Thymus (tissue), 11 donors: Measurements from ENCODE around the gene ZFX. TPM values are rescaled to one million over a fixed set of nuclear protein-coding genes. Genes with fewer than 3 reads are reported as not detected.

ENCODE experiments used
- DNase-seq, 9 donors: peaks; one replicate each; pipeline ENCODE4 v3.0.0-alpha.2; 2013; ENCODE audit warnings: low spot score in 9 of 9, low read depth in 6 of 9, missing footprints in 1 of 9
- H3K27ac ChIP-seq, 2 donors: one replicate each; pipeline ENCODE4 v1.5.1; 2013; ENCODE audit warnings: control low read depth in 1 of 2, low read depth in 1 of 2, low read length in 1 of 2, mild to moderate bottlenecking in 1 of 2, moderate library complexity in 1 of 2
- H3K27me3 ChIP-seq, 2 donors: one replicate each; pipeline ENCODE4 v1.5.1; 2013; ENCODE audit warnings: low read length in 1 of 2; ENCODE audit not compliant: control insufficient read depth in 2 of 2, insufficient read depth in 1 of 2
- H3K36me3 ChIP-seq, 2 donors: one replicate each; pipeline ENCODE4 v1.5.1; 2013; ENCODE audit warnings: low read length in 1 of 2, mild to moderate bottlenecking in 1 of 2, moderate library complexity in 1 of 2; ENCODE audit not compliant: control insufficient read depth in 2 of 2, insufficient read depth in 2 of 2
- H3K4me1 ChIP-seq, 2 donors: one replicate each; pipeline ENCODE4 v1.5.1; 2013; ENCODE audit warnings: low read length in 2 of 2; ENCODE audit not compliant: control insufficient read depth in 2 of 2, insufficient read depth in 2 of 2
- H3K4me3 ChIP-seq, 2 donors: one replicate each; pipeline ENCODE4 v1.5.1; 2013; ENCODE audit warnings: low read length in 2 of 2, control low read depth in 1 of 2, mild to moderate bottlenecking in 1 of 2
- H3K9me3 ChIP-seq, 2 donors: one replicate each; pipeline ENCODE4 v1.5.1; 2013; ENCODE audit warnings: low read length in 1 of 2, mild to moderate bottlenecking in 1 of 2; ENCODE audit not compliant: control insufficient read depth in 2 of 2, insufficient read depth in 1 of 2
- WGBS: extraction: QIAGEN DNeasy Blood & Tissue Kit; methylation state at CpG from one replicate; pipeline ENCODE4 v1.1.7; 2013; 5-methylcytosine and 5-hydroxymethylcytosine counted together
- polyA plus RNA-seq: library from polyadenylated mRNA; stranded (reverse); fragments of 200-250 nt; gene quantifications from one replicate; pipeline ENCODE4 v1.2.3, GENCODE V29; 2013
- total RNA-seq: library from RNA; stranded (reverse); fragments of 120-200 nt; gene quantifications from one replicate; pipeline ENCODE4 v1.2.4, GENCODE V29; 2013
- donor health status: healthy.

The ZFX gene
- total and polyA plus RNA-seq, 2 donors, result 9.7 to 40.0 TPM

- WGBS, result 93% methylated on average over 3 of the region's 3 CpGs
- no peaks in the 10 kb centered on the region for H3K4me1 ChIP-seq
- H3K27me3 ChIP-seq, result no peaks in the 10 kb centered on the region
- H3K36me3 ChIP-seq, result no peaks in the 10 kb centered on the region
- no peaks in the 10 kb centered on the region for H3K9me3 ChIP-seq
- H3K27ac ChIP-seq, result no peak overlapping the region
- no peak overlapping the region for H3K4me3 ChIP-seq
- no peak for DNase-seq
Observed at GRCh38 chrX:24253030-24253429, 103.5 kb downstream of the ZFX start.

GRCh38 chrX:24253469-24253868 is 103.9 kb downstream of the ZFX start:
- no peak overlapping the region for H3K4me3 ChIP-seq
- H3K9me3 ChIP-seq, result no peaks in the 10 kb centered on the region
- 73% methylated on average over 1 of the region's 1 CpG for WGBS
- no peaks in the 10 kb centered on the region for H3K27me3 ChIP-seq
- no peaks in the 10 kb centered on the region for H3K4me1 ChIP-seq
- no peak for DNase-seq
- H3K27ac ChIP-seq, result no peak overlapping the region
- H3K36me3 ChIP-seq, result no peaks in the 10 kb centered on the region

DNA sequence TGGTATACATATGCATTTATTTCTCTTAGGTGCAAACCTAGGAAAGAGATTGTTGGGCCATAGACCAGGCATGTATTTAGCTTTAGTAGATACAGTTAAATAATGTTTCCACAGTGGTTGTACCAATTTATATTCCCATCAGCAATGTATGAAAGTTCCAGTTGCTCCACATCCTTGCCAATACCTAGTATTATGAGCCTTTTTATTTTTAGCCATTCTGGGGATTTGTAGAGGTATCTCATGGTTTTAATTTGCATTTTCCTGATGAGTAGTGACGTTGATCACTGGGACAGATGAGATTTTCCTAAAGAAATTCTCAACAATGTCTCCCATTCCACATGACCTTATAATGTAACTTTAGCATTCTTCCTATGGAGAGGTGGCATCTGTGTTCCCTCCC is 107.5 kb downstream of the ZFX start:
- no peaks in the 10 kb centered on the region for H3K36me3 ChIP-seq
- no peak for DNase-seq
- no peaks in the 10 kb centered on the region for H3K27me3 ChIP-seq
- H3K27ac ChIP-seq, result no peak overlapping the region
- no peak overlapping the region for H3K4me3 ChIP-seq
- peaks cover 0 to 7% of the 10 kb centered on the region in 2 donors for H3K4me1 ChIP-seq
- WGBS, result 83% methylated on average over 1 of the region's 1 CpG
- no peaks in the 10 kb centered on the region for H3K9me3 ChIP-seq

- Histone ChIP-seq H3K9me3 (no peaks in the 10 kb centered on the region), H3K4me3 (no peak overlapping the region), H3K27ac (no peak overlapping the region), H3K27me3 (no peaks in the 10 kb centered on the region), H3K4me1 (peaks cover 0 to 7% of the 10 kb centered on the region in 2 donors), H3K36me3 (no peaks in the 10 kb centered on the region)
- DNase-seq, result peak in 6 of 9 donors; percentile 6 to 66 (median 26)
- 89% methylated on average over 9 of the region's 9 CpGs for WGBS
Observed at GRCh38 chrX:24259544-24260240, 110.2 kb downstream of the ZFX start.

DNA sequence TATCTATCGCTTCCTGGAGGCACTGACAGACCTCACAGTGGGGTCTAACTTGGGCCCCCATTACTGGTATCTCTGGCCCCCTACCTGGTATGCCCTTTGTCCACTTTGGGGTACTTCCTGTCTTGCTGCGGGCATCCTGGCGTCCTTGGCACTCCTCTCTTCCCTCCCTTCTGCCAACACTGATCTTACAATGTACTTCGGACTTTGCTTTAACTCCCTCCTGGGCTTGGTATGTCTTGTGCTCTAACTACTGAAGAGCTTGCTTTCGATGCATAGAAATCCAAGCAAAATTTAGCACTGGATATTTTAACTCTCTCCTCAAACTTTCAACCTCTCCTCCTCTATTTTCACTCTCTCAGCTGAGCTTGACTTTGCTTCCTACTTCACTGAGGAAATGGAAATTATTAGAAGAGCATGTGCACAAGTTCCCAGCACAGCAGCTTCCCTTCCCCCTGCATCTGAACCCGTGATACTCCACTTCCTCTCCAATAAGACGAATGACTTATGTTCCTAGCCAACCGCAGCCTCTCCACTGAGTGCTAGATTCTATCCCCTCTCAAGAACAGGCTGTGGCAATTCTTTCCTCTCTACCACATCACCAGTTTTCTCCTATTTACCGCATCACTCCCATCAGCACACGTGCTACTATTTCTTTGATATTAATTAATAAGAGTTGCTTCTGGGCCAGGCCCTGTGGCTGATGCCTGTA is 111.5 kb downstream of the ZFX start:
- no peak overlapping the region for H3K4me3 ChIP-seq
- H3K36me3 ChIP-seq, result no peaks in the 10 kb centered on the region
- H3K9me3 ChIP-seq, result no peaks in the 10 kb centered on the region
- no peak overlapping the region for H3K27ac ChIP-seq
- WGBS, result 35% methylated on average over 10 of the region's 10 CpGs
- H3K27me3 ChIP-seq, result no peaks in the 10 kb centered on the region
- peaks cover 0 to 7% of the 10 kb centered on the region in 2 donors for H3K4me1 ChIP-seq
- peak in 6 of 9 donors; percentile 13 to 59 (median 24) for DNase-seq

DNA sequence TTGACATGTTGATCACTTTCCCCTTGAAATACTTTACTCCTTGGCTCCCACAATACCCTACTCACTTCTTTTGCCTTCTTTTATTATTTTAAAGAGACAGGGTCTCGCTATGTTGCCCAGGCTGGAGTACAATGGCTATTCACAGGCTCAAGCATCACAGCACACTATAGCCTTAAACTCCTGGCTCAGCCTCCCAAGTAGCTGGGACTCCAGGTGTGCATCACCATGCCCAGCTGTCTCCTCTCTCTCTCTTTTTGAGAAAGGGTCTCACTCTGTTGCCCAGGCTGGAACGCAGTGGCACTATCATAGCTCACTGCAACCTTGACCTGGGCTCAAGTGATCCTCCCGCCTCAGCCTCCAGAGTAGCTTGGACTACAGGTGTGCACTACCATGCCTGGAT is 112.8 kb downstream of the ZFX start:
- H3K36me3 ChIP-seq, result no peaks in the 10 kb centered on the region
- peaks cover 0 to 7% of the 10 kb centered on the region in 2 donors for H3K4me1 ChIP-seq
- H3K9me3 ChIP-seq, result no peaks in the 10 kb centered on the region
- no peak overlapping the region for H3K4me3 ChIP-seq
- no peak overlapping the region for H3K27ac ChIP-seq
- DNase-seq, result no peak
- H3K27me3 ChIP-seq, result no peaks in the 10 kb centered on the region
- 97% methylated on average over 3 of the region's 3 CpGs for WGBS

- H3K9me3 ChIP-seq, result no peaks in the 10 kb centered on the region
- DNase-seq, result no peak
- H3K27ac ChIP-seq, result no peak overlapping the region
- no peaks in the 10 kb centered on the region for H3K27me3 ChIP-seq
- WGBS, result 82% methylated on average over 6 of the region's 6 CpGs
- H3K36me3 ChIP-seq, result no peaks in the 10 kb centered on the region
- H3K4me1 ChIP-seq, result peaks cover 0 to 7% of the 10 kb centered on the region in 2 donors
- H3K4me3 ChIP-seq, result no peak overlapping the region
Observed at GRCh38 chrX:24264383-24264782, 114.9 kb downstream of the ZFX start.

Other genes with a start within 250 kb of the ZFX start
- 24.6 TPM for gene APOO, start 241.8 kb upstream of the ZFX start, total RNA-seq
- 16.6 TPM for gene APOO, start 241.8 kb upstream of the ZFX start, polyA plus RNA-seq
- gene CXorf58, start 241.7 kb upstream of the ZFX start, total RNA-seq, result 0.09 TPM
- 0.18 TPM for gene CXorf58, start 241.7 kb upstream of the ZFX start, polyA plus RNA-seq
- gene KLHL15, start 122.5 kb upstream of the ZFX start, total RNA-seq, result 10.6 TPM
- gene KLHL15, start 122.5 kb upstream of the ZFX start, polyA plus RNA-seq, result 5.8 TPM
- 168 TPM for gene EIF2S3, start 94.8 kb upstream of the ZFX start, total RNA-seq
- gene EIF2S3, start 94.8 kb upstream of the ZFX start, polyA plus RNA-seq, result 89.2 TPM
- gene SUPT20HL2, start 164.3 kb downstream of the ZFX start, total RNA-seq, result not detected
- gene SUPT20HL2, start 164.3 kb downstream of the ZFX start, polyA plus RNA-seq, result not detected
- not detected for gene SUPT20HL1, start 210.9 kb downstream of the ZFX start, total RNA-seq
- gene SUPT20HL1, start 210.9 kb downstream of the ZFX start, polyA plus RNA-seq, result 0.02 TPM